DOHH2 (cell line): ENCODE measurements around the gene ANXA10.

Experiments
- EZH2phosphoT487 ChIP-seq: fragments of 200-600 bp; sonication (generic); IDR thresholded peaks from 2 replicates; pipeline ENCODE4 v1.6.1; 2017; ENCODE audit warnings: borderline replicate concordance, mild to moderate bottlenecking, antibody characterized with exemption, low read length, moderate library complexity, mixed read lengths
- TF ChIP-seq, protein P1 (sequence below): fragments of 200-600 bp; sonication (generic); IDR thresholded peaks from one replicate; pipeline ENCODE4 v1.5.1; 2014; ENCODE audit warnings: antibody characterized with exemption, mild to moderate bottlenecking, low read depth, low read length; ENCODE audit not compliant: poor library complexity, severe bottlenecking

DNA sequence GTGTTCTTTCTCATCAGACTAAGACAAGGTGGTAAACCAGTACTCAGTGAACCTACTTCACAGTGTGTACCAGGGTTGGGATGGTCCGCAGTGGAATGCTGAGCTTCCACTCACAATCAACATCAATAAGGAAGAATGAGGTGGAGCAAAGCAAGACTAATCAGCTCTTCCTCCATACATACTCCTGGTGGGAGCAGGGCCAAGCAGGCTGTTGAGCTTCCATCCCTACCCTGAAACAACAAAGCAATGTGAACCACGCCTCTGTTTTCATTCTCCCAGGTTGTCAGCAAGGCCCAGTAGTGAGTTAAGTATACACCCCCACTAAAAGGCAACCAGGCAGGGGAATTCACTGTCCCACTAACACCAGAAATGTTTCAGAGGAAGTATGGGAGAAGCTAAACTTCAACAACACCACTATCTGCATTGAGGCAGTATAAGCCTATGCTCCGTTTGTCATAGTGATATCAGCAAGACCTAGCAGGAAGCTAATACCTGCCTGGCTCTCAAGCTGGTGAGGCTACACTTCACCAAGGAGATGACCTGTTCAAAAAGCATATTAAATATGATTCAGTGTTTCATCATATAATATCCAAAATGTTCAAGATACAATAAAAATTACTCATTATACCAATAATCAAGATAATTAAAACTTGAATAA is 116.7 kb downstream of the ANXA10 start:
- TF ChIP-seq, protein P1, sequence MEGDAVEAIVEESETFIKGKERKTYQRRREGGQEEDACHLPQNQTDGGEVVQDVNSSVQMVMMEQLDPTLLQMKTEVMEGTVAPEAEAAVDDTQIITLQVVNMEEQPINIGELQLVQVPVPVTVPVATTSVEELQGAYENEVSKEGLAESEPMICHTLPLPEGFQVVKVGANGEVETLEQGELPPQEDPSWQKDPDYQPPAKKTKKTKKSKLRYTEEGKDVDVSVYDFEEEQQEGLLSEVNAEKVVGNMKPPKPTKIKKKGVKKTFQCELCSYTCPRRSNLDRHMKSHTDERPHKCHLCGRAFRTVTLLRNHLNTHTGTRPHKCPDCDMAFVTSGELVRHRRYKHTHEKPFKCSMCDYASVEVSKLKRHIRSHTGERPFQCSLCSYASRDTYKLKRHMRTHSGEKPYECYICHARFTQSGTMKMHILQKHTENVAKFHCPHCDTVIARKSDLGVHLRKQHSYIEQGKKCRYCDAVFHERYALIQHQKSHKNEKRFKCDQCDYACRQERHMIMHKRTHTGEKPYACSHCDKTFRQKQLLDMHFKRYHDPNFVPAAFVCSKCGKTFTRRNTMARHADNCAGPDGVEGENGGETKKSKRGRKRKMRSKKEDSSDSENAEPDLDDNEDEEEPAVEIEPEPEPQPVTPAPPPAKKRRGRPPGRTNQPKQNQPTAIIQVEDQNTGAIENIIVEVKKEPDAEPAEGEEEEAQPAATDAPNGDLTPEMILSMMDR: no peak
- no peak for TF ChIP-seq EZH2phosphoT487
